PFSK-1 (cell line): ENCODE data around the gene INSYN1.

Experiments used
- FOXP2 ChIP-seq: optimal IDR thresholded peaks from 2 replicates; pipeline ENCODE3; 2011; ENCODE audit warnings: borderline replicate concordance, control low read depth, inconsistent platforms; ENCODE audit not compliant: insufficient read depth; ENCODE audit errors: extremely low read length, extremely low read depth
- POLR2AphosphoS5 ChIP-seq: IDR thresholded peaks from 2 replicates; pipeline ENCODE4 v1.6.1; 2012; ENCODE audit warnings: low read depth, mild to moderate bottlenecking, control low read depth, low read length, moderate library complexity
- REST ChIP-seq, 2 experiments: IDR thresholded peaks; 2 replicates each; pipeline versions ENCODE4 v1.6.1 to v1.8.0; 2011 to 2012; ENCODE audit warnings: low read depth in 2 of 2, low read length in 2 of 2, control low read depth in 1 of 2, inconsistent platforms in 1 of 2, mild to moderate bottlenecking in 1 of 2, moderate library complexity in 1 of 2; ENCODE audit not compliant: insufficient read depth in 1 of 2
- SIN3A ChIP-seq: IDR thresholded peaks from 2 replicates; pipeline ENCODE4 v1.6.1; 2012; ENCODE audit warnings: mild to moderate bottlenecking, low read length, moderate library complexity, borderline replicate concordance; ENCODE audit not compliant: insufficient read depth
- TAF1 ChIP-seq: IDR thresholded peaks from 2 replicates; pipeline ENCODE4 v1.6.1; 2012; ENCODE audit warnings: low read length, control low read depth, borderline replicate concordance; ENCODE audit not compliant: insufficient read depth

INSYN1 gene

GRCh38 chr15:73777741-73778140, 24.6 kb upstream of the INSYN1 start:
- TF ChIP-seq REST (IDR thresholded peaks at IDR 0.05; ENCODE audit: insufficient read depth in 1 of 2, low read depth in 2 of 2, low read length in 2 of 2), result no peak
- no peak for TF ChIP-seq FOXP2

DNA sequence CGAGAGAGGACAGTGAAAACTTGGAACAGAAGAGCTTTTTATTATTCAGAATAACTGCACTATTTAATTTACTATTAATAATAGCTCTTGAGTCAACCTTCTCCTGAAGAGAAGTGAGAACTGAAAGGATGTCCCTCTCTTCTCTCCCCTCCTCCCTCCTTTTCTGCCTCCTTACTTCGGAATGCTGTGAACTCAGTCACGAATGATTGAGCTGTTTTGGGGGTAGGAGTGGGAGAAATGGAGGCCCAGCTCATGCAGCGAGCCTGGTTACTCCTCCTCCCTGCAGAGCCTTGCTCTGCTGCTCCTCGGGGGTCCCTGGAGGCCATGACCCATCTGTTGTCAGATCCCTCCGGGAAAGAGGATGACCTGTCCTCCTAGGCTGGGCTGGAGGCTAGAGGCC, 20.3 kb upstream of the INSYN1 start:
- no peak for TF ChIP-seq POLR2AphosphoS5
- TF ChIP-seq TAF1, result no peak
- no peak for TF ChIP-seq REST (IDR thresholded peaks at IDR 0.05; ENCODE audit: insufficient read depth in 1 of 2, low read depth in 2 of 2, low read length in 2 of 2)
- no peak for TF ChIP-seq SIN3A
- no peak for TF ChIP-seq FOXP2

GRCh38 chr15:73771385-73772045, 18.4 kb upstream of the INSYN1 start:
- TF ChIP-seq SIN3A (no peak), REST (IDR thresholded peaks at IDR 0.05; ENCODE audit: insufficient read depth in 1 of 2, low read depth in 2 of 2, low read length in 2 of 2) (no peak), TAF1 (no peak), POLR2AphosphoS5 (no peak), FOXP2 (no peak)

GRCh38 chr15:73770050-73770449, 16.9 kb upstream of the INSYN1 start:
- TF ChIP-seq REST (IDR thresholded peaks at IDR 0.05; ENCODE audit: insufficient read depth in 1 of 2, low read depth in 2 of 2, low read length in 2 of 2), result no peak
- TF ChIP-seq TAF1, result no peak
- TF ChIP-seq FOXP2, result no peak
- TF ChIP-seq POLR2AphosphoS5, result no peak
- no peak for TF ChIP-seq SIN3A

DNA sequence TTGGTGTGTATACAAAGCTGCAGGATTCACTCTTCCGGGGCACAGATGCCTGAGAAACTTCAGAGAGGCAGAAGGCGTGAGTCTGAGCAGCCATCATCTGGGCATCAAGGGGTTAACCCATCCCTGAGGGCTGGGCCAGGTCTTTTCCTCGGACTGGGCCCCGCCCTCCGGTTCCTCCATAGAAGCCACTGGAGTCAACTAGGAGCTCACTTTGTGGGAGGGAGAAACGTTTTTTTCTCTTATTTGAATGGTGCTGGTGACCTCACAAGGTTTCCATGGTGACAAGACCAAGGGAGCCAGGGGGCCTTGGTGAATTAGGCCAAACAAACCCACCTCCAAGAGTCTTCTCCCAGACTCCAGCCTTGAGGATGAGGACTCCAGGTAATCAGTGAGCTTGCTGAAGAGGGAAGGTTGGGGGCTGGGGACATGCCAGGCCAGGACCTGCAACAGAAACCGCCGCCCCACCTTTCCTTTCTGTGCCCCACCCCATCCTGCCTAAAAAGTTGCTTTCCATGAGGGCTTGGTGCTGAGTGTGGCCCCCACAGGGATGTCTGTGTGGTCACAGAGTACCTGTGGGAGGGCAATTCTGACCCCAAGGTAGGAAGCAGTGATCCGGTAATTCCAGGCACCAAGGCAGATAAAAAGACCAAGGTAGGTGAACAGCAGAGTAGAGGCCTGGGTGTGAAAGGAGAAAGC, 14.8 kb upstream of the INSYN1 start:
- TF ChIP-seq FOXP2, result no peak
- TF ChIP-seq REST (IDR thresholded peaks at IDR 0.05; ENCODE audit: insufficient read depth in 1 of 2, low read depth in 2 of 2, low read length in 2 of 2), result no peak
- TF ChIP-seq SIN3A, result no peak
- no peak for TF ChIP-seq TAF1
- no peak for TF ChIP-seq POLR2AphosphoS5
